Mammary epithelial cell (primary cell): Measurements from ENCODE around the gene RAPGEF1.

Experiments
- EZH2 ChIP-seq: IDR thresholded peaks from 2 replicates; pipeline ENCODE4 v1.6.1; 2012; ENCODE audit warnings: low read length, inconsistent platforms, borderline replicate concordance
- TF ChIP-seq, protein P1 (sequence below), 2 donors: IDR thresholded peaks in 1 of 2; conservative IDR thresholded peaks in 1 of 2; 2 replicates each; pipeline ENCODE4 v1.5.1; 2011 to 2012; ENCODE audit warnings: inconsistent platforms in 2 of 2, low read length in 2 of 2, mild to moderate bottlenecking in 2 of 2, control low read depth in 1 of 2, low read depth in 1 of 2; ENCODE audit not compliant: insufficient read depth in 1 of 2; ENCODE audit errors: extremely low read depth in 1 of 2

DNA sequence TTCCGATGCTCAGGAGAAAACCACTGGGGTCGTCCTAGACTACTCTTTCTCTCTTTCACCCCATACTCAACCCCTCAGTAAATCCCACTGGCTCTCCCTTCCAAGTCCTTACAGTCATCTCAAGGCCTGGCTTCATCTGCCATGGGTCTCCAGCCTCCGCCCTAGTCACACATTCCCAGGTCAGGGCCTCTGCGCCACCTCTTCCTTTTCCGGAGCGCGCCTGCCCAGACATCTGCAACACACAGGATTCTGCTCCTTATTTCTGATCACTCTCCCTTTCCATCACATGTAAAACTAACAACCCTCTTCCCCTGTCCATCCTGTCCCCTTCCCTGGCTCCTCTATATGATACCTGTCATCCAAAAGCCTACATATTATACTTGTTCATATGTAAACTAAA lies 39.8 kb downstream of the RAPGEF1 start:
- no peak for TF ChIP-seq EZH2
- TF ChIP-seq, protein P1, sequence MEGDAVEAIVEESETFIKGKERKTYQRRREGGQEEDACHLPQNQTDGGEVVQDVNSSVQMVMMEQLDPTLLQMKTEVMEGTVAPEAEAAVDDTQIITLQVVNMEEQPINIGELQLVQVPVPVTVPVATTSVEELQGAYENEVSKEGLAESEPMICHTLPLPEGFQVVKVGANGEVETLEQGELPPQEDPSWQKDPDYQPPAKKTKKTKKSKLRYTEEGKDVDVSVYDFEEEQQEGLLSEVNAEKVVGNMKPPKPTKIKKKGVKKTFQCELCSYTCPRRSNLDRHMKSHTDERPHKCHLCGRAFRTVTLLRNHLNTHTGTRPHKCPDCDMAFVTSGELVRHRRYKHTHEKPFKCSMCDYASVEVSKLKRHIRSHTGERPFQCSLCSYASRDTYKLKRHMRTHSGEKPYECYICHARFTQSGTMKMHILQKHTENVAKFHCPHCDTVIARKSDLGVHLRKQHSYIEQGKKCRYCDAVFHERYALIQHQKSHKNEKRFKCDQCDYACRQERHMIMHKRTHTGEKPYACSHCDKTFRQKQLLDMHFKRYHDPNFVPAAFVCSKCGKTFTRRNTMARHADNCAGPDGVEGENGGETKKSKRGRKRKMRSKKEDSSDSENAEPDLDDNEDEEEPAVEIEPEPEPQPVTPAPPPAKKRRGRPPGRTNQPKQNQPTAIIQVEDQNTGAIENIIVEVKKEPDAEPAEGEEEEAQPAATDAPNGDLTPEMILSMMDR (conservative IDR thresholded peaks at IDR 0.05 in 1 of 2, IDR thresholded peaks at IDR 0.05 in 1 of 2; ENCODE audit: extremely low read depth in 1 of 2, insufficient read depth in 1 of 2, low read depth in 1 of 2, low read length in 2 of 2): no peak
